A549 (cell line): ENCODE results near the gene DIAPH1. TPM values are rescaled to one million over a fixed set of nuclear protein-coding genes. Genes with fewer than 3 reads are reported as not detected.

Source experiments
- ATAC-seq, 2 experiments: fragments of 200-7000 bp in 1 of 2; fragments of >200 bp in 1 of 2; cut with Nextera tagmentation in 1 of 2; cut with Tn5 transposase in 1 of 2; 3 replicates each; pipeline versions ENCODE4 v1.8.0 to v1.9.1; 2018 to 2020; ENCODE audit warnings: mild to moderate bottlenecking in 1 of 2, moderate library complexity in 1 of 2
- CTCF ChIA-PET: fragments of 300-600 bp; sonication (Branson Sonifier 250); formaldehyde crosslinking; extraction: SDS; loops from one replicate; lab custom pipeline; 2021; ENCODE audit warnings: antibody characterized with exemption, inconsistent platforms; lab: Yijun Ruan, JAX
- POLR2A ChIA-PET: fragments of 350-600 bp; formaldehyde crosslinking; extraction: SDS; loops from one replicate; lab custom pipeline; 2021; ENCODE audit warnings: antibody characterized with exemption, inconsistent platforms; lab: Yijun Ruan, JAX
- DNase-seq, 2 experiments: peaks; one replicate each; pipeline versions ENCODE4 v3.0.0 to v3.0.0-alpha.2; 2011 to 2016; ENCODE audit warnings: low read depth in 1 of 2, low spot score in 1 of 2
- FAIRE-seq: peaks from 2 replicates; lab custom pipeline; 2011; peaks lifted over from hg19 to GRCh38; lab: Jason Lieb, UNC
- H3K27ac ChIP-seq, 2 experiments: fragments of >200 bp; sonication (Bioruptor Twin); formaldehyde crosslinking; 3 replicates each; pipeline ENCODE4 v1.5.1; 2016 to 2017
- H3K4me1 ChIP-seq: fragments of >200 bp; sonication (Bioruptor Twin); formaldehyde crosslinking; 3 replicates; pipeline ENCODE4 v1.6.1; 2016
- H3K4me2 ChIP-seq: fragments of >200 bp; sonication (Bioruptor Twin); formaldehyde crosslinking; 3 replicates; pipeline ENCODE4 v1.6.1; 2016
- H3K4me3 ChIP-seq: fragments of >200 bp; sonication (Bioruptor Twin); formaldehyde crosslinking; 3 replicates; pipeline ENCODE4 v1.5.1; 2016
- H3K9me3 ChIP-seq: fragments of >200 bp; sonication (Bioruptor Twin); formaldehyde crosslinking; 3 replicates; pipeline ENCODE4 v1.6.1; 2016
- CBX2 ChIP-seq: fragments of 200-600 bp; sonication (generic); IDR thresholded peaks from 2 replicates; pipeline ENCODE4 v1.6.1; 2016; ENCODE audit warnings: low read depth, mild to moderate bottlenecking, borderline replicate concordance
- CBX8 ChIP-seq: fragments of 200-600 bp; sonication (generic); IDR thresholded peaks from 2 replicates; pipeline ENCODE4 v1.6.1; 2016
- CHD4 ChIP-seq: fragments of 200-600 bp; sonication (generic); IDR thresholded peaks from 2 replicates; pipeline ENCODE4 v1.6.1; 2016; ENCODE audit warnings: antibody characterized with exemption, mild to moderate bottlenecking, borderline replicate concordance
- FOSB ChIP-seq: fragments of 250-450 bp; sonication (Bioruptor Pico); IDR thresholded peaks from 2 replicates; pipeline ENCODE4 v1.5.0; 2020; ENCODE audit warnings: mild to moderate bottlenecking, moderate library complexity
- HOXA7 ChIP-seq: fragments of 250-450 bp; sonication (Bioruptor Pico); IDR thresholded peaks from 2 replicates; pipeline ENCODE4 v1.5.0; 2020; ENCODE audit warnings: mild to moderate bottlenecking, moderate library complexity
- HOXB13 ChIP-seq: fragments of 250-450 bp; sonication (Bioruptor Pico); IDR thresholded peaks from 2 replicates; pipeline ENCODE4 v1.5.0; 2020; ENCODE audit warnings: low read depth, mild to moderate bottlenecking, moderate library complexity
- JUNB ChIP-seq: fragments of >200 bp; sonication (Bioruptor Twin); formaldehyde crosslinking; IDR thresholded peaks from 2 replicates; pipeline ENCODE4 v1.6.1; 2016
- NPAS2 ChIP-seq: fragments of 250-450 bp; sonication (Bioruptor Pico); IDR thresholded peaks from 2 replicates; pipeline ENCODE4 v1.8.0; 2022; ENCODE audit warnings: mild to moderate bottlenecking, moderate library complexity, borderline replicate concordance
- PHF8 ChIP-seq: fragments of 200-600 bp; sonication (generic); IDR thresholded peaks from 2 replicates; pipeline ENCODE4 v1.6.1; 2016; ENCODE audit warnings: low read depth, mild to moderate bottlenecking, antibody characterized with exemption, moderate library complexity, borderline replicate concordance
- SMC3 ChIP-seq: fragments of >200 bp; sonication (Bioruptor Twin); formaldehyde crosslinking; IDR thresholded peaks from 3 replicates; pipeline ENCODE4 v1.6.1; 2018; ENCODE audit warnings: inconsistent platforms
- SREBF2 ChIP-seq: fragments of 450-650 bp; IDR thresholded peaks from 2 replicates; pipeline ENCODE4 v1.6.1; 2014; ENCODE audit warnings: mild to moderate bottlenecking, moderate library complexity
- ZNF302 ChIP-seq: fragments of 250-450 bp; sonication (Bioruptor Pico); IDR thresholded peaks from 2 replicates; pipeline ENCODE4 v1.9.0; 2021; ENCODE audit warnings: inconsistent platforms, mild to moderate bottlenecking, moderate library complexity
- ZSCAN20 ChIP-seq: fragments of 250-450 bp; sonication (Bioruptor Pico); IDR thresholded peaks from 2 replicates; pipeline ENCODE4 v1.8.0; 2022; ENCODE audit warnings: mild to moderate bottlenecking, moderate library complexity
- WGBS: methylation state at CpG from one replicate; pipeline ENCODE4 v1.1.6; 2017; ENCODE audit errors: missing lambda C conversion rate; 5-methylcytosine and 5-hydroxymethylcytosine counted together
- polyA plus RNA-seq, 4 experiments: library from polyadenylated mRNA; depleted of rRNA in 3 of 4; stranded (reverse); fragments of >200 nt; fragmentation: RNase III in 1 of 4; extraction: RNeasy Plus Mini Kit Qiagen cat#74134 plus additional on column Dnase treatment in 1 of 4; gene quantifications; 2 replicates in 3 of 4; 3 replicates in 1 of 4; pipeline ENCODE4 v1.2.3, GENCODE V29; 2011 to 2017
- TF ChIP-seq, protein P1 (sequence below): fragments of 250-450 bp; sonication (Bioruptor Pico); IDR thresholded peaks from 2 replicates; pipeline ENCODE4 v1.5.0; 2021; ENCODE audit warnings: mild to moderate bottlenecking, moderate library complexity, borderline replicate concordance
- TF ChIP-seq, protein P2 (sequence below): fragments of >200 bp; sonication (Bioruptor Twin); formaldehyde crosslinking; IDR thresholded peaks from 3 replicates; pipeline ENCODE4 v1.6.1; 2016
- TF ChIP-seq, protein P3 (sequence below): fragments of 250-450 bp; sonication (Bioruptor Pico); IDR thresholded peaks from 2 replicates; pipeline ENCODE4 v1.5.0; 2020; ENCODE audit warnings: low read depth, mild to moderate bottlenecking, moderate library complexity
- TF ChIP-seq, protein P4 (sequence below): fragments of >200 bp; sonication (Bioruptor Twin); formaldehyde crosslinking; IDR thresholded peaks from 2 replicates; pipeline ENCODE4 v1.6.1; 2016

Gene DIAPH1
- polyA plus RNA-seq, 2 of the 4 experiments (the other 2 are of a cell fraction) = 53.4 to 59.8 TPM

DNA sequence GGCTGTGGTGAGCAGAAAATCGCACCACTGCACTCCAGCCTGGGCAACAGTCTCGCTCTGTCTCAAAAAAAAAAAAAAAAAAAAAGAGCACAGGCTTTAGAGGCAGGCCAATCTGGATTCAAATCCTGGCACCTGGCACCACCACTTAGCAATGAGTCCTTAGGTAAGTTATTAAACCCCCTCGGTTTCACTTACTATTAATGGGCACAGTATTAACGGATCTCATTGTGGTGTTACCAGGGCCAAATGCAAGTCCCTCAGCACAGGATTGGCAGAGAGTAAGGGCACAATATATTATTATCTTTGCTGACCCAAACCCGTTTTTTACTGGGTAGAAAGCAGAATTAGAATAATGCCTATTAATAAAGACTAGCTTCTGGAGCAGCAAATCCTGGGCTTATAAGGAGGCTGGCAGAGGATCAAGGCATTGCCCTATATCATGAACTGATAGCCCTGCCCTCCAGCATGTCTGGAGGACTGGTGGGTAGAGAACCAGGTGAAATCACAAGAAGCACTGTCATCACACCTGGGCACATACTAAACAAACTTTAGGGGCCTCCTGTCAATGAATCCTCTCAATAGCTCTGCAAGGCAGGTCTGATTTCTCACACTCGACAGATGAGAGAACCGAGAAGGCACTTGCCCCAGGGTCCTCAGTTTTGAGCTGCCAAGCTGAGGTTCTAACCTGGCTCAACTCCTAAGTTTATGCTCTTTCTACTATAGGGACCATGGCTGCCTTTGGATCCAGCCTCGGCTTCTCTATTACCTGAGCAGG lies 112.2 kb downstream of the DIAPH1 start:
- POLR2A ChIA-PET = no interaction called here
- CTCF ChIA-PET = interaction anchor here (1.3 to 15.1 kb wide), 4 partner anchors 10 to 124 kb away, joined by 3 to 163 read pairs (median 4); partner anchors contain the start of gene PCDHGA7

DNA sequence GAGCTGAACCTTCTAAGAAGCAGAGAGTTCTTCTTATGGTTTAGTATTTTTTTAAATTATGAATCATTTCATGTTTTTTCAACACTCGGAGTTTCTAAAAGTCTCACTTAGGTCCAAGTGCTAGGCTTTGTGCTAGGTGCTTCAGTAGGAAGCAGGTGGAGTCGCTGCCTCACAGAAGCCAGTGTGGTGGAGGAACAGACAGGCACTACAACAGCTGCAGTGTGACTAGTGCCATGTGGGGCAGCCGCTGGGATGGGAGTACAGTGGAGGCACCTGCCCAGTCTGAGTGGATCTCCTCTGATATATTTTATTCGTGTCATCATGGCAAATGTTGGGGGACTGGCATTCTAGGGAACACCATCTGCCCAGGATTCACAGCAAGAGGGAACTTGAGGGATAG lies 114.6 kb downstream of the DIAPH1 start:
- ChIA-PET POLR2A (no interaction called here), CTCF (interaction anchor here (1.7 to 15.1 kb wide), 2 partner anchors 8 to 20 kb away, joined by 7 to 163 read pairs; no protein-coding TSS in a partner anchor)
- ATAC-seq (no peak), FAIRE-seq (no peak), DNase-seq (no peak)
- no peaks in the 10 kb centered on the region for H3K9me3 ChIP-seq
- no peak overlapping the region for H3K4me3 ChIP-seq
- H3K4me2 ChIP-seq = no peak overlapping the region
- H3K4me1 ChIP-seq = no peaks in the 10 kb centered on the region
- TF ChIP-seq, protein P1, sequence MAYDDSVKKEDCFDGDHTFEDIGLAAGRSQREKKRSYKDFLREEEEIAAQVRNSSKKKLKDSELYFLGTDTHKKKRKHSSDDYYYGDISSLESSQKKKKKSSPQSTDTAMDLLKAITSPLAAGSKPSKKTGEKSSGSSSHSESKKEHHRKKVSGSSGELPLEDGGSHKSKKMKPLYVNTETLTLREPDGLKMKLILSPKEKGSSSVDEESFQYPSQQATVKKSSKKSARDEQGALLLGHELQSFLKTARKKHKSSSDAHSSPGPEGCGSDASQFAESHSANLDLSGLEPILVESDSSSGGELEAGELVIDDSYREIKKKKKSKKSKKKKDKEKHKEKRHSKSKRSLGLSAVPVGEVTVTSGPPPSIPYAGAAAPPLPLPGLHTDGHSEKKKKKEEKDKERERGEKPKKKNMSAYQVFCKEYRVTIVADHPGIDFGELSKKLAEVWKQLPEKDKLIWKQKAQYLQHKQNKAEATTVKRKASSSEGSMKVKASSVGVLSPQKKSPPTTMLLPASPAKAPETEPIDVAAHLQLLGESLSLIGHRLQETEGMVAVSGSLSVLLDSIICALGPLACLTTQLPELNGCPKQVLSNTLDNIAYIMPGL (CRISPR knock-in tag) = no peak
- TF ChIP-seq JUNB (no peak), HOXA7 (CRISPR knock-in tag) (no peak), ZSCAN20 (CRISPR knock-in tag) (no peak), HOXB13 (no peak), SMC3 (no peak), CBX8 (no peak), CBX2 (no peak), FOSB (CRISPR knock-in tag) (no peak), SREBF2 (no peak)
- TF ChIP-seq, protein P2, sequence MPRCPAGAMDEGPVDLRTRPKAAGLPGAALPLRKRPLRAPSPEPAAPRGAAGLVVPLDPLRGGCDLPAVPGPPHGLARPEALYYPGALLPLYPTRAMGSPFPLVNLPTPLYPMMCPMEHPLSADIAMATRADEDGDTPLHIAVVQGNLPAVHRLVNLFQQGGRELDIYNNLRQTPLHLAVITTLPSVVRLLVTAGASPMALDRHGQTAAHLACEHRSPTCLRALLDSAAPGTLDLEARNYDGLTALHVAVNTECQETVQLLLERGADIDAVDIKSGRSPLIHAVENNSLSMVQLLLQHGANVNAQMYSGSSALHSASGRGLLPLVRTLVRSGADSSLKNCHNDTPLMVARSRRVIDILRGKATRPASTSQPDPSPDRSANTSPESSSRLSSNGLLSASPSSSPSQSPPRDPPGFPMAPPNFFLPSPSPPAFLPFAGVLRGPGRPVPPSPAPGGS = no peak
- TF ChIP-seq, protein P3, sequence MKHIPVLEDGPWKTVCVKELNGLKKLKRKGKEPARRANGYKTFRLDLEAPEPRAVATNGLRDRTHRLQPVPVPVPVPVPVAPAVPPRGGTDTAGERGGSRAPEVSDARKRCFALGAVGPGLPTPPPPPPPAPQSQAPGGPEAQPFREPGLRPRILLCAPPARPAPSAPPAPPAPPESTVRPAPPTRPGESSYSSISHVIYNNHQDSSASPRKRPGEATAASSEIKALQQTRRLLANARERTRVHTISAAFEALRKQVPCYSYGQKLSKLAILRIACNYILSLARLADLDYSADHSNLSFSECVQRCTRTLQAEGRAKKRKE = no peak
- TF ChIP-seq, all 56 proteins: peak for 0
- no peak overlapping the region for H3K27ac ChIP-seq
- WGBS = 66% methylated on average over 4 of the region's 4 CpGs

More for the DNA sequence above, 112.2 kb downstream of the DIAPH1 start:
- no peaks in the 10 kb centered on the region for H3K9me3 ChIP-seq
- H3K4me3 ChIP-seq = no peak overlapping the region
- no peak for DNase-seq
- TF ChIP-seq, protein P4, sequence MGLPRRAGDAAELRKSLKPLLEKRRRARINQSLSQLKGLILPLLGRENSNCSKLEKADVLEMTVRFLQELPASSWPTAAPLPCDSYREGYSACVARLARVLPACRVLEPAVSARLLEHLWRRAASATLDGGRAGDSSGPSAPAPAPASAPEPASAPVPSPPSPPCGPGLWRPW = no peak
- TF ChIP-seq NPAS2 = no peak
- no peak for TF ChIP-seq HOXA7 (CRISPR knock-in tag)
- TF ChIP-seq PHF8 = no peak
- no peaks in the 10 kb centered on the region for H3K4me1 ChIP-seq
- no peak for FAIRE-seq
- no peak overlapping the region for H3K27ac ChIP-seq
- no peak for ATAC-seq
- no peak overlapping the region for H3K4me2 ChIP-seq
- 76% methylated on average over 8 of the region's 8 CpGs for WGBS

DNA sequence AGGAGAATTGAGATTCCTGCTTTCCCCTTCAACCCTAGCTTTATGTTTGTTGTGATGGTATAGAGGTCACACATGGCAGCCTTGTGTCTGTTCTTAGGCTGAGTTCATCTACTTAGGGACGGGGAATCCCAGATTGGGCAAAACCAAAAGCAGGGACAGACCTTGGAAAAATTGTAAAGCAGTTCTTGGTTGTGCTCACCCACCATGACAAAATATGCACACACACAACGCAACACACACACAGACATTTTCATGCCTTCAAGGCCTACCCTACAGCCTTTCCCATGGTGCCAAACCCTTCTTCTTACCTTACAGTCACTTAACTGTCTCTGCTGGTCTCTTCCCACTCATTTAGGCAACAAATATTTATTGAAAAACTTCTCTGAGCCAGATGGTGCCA lies 115.1 kb downstream of the DIAPH1 start:
- ChIA-PET POLR2A (no interaction called here), CTCF (interaction anchor here (0.5 to 15.1 kb wide), 3 partner anchors 9 to 665 kb away, joined by 4 to 163 read pairs (median 7); no protein-coding TSS in a partner anchor)
- H3K27ac ChIP-seq = no peak overlapping the region
- ATAC-seq (no peak), FAIRE-seq (no peak), DNase-seq (no peak)
- 89% methylated on average over 2 of the region's 2 CpGs for WGBS
- H3K9me3 ChIP-seq = no peaks in the 10 kb centered on the region
- H3K4me2 ChIP-seq = no peak overlapping the region
- no peak for TF ChIP-seq ZNF302 (CRISPR knock-in tag)
- no peak for TF ChIP-seq CHD4
- no peaks in the 10 kb centered on the region for H3K4me1 ChIP-seq
- H3K4me3 ChIP-seq = no peak overlapping the region
